GM12878 (cell line): ENCODE data around the gene DPM1. TPM values are rescaled to one million over a fixed set of nuclear protein-coding genes. Genes with fewer than 3 reads are reported as not detected.

Experiments
- ATAC-seq: fragments of 200-7000 bp; cut with Tn5 transposase; 3 replicates; pipeline ENCODE4 v1.9.1; 2020; ENCODE audit warnings: mild to moderate bottlenecking, moderate library complexity
- BruUV-seq: library from RNA; stranded (reverse); fragments of 400-500 nt; replicated peaks from 2 replicates; lab custom pipeline; 2021; lab: Mats Ljungman, UMichigan
- CTCF ChIA-PET: fragments of 300-600 bp; sonication (Branson Sonifier 250); formaldehyde crosslinking; extraction: SDS; loops from one replicate; lab custom pipeline; 2021; ENCODE audit warnings: inconsistent platforms; lab: Yijun Ruan, JAX
- POLR2A ChIA-PET: fragments of 350-600 bp; formaldehyde crosslinking; extraction: SDS; loops from one replicate; lab custom pipeline; 2021; ENCODE audit warnings: inconsistent platforms; lab: Charles Lee
- RAD21 ChIA-PET: fragments of 300-600 bp; sonication (Branson Sonifier 250); formaldehyde crosslinking; loops from one replicate; lab custom pipeline; 2023; ENCODE audit warnings: antibody characterized with exemption; ENCODE audit not compliant: unreplicated experiment; lab: Charles Lee
- SMC1A ChIA-PET: fragments of 300-600 bp; sonication (Branson Sonifier 250); formaldehyde crosslinking; loops from one replicate; lab custom pipeline; 2023; ENCODE audit not compliant: unreplicated experiment, uncharacterized antibody; lab: Charles Lee
- DNase-seq: peaks from one replicate; pipeline ENCODE4 v3.0.0-alpha.2; 2011; ENCODE audit warnings: low read depth, low spot score
- FAIRE-seq: peaks from 3 replicates; lab custom pipeline; 2011; peaks lifted over from hg19 to GRCh38; lab: Jason Lieb, UNC
- H2AFZ ChIP-seq: 2 replicates; pipeline ENCODE4 v1.6.0; 2011; ENCODE audit warnings: low read depth, low read length, control low read depth; ENCODE audit not compliant: control insufficient read depth
- H3K27ac ChIP-seq: 2 replicates; pipeline ENCODE4 v1.5.1; 2011; ENCODE audit warnings: control low read depth; ENCODE audit not compliant: control insufficient read depth, insufficient read depth
- H3K27me3 ChIP-seq, 2 experiments: replicated peaks in 1 of 2; 2 replicates each; pipeline versions ENCODE4 v1.6.0 to v1.6.1; 2011; ENCODE audit warnings: low read length in 1 of 2; ENCODE audit not compliant: control insufficient read depth in 2 of 2, insufficient read depth in 2 of 2
- H3K36me3 ChIP-seq, 2 experiments: 2 replicates each; pipeline ENCODE4 v1.5.1; 2011; ENCODE audit warnings: low read length in 1 of 2; ENCODE audit not compliant: control insufficient read depth in 2 of 2, insufficient read depth in 2 of 2
- H3K4me1 ChIP-seq: 2 replicates; pipeline ENCODE4 v1.6.1; 2011; ENCODE audit warnings: mild to moderate bottlenecking, low read length, moderate library complexity, mixed read lengths; ENCODE audit not compliant: control insufficient read depth, insufficient read depth
- H3K4me2 ChIP-seq: 2 replicates; pipeline ENCODE4 v1.6.0; 2011; ENCODE audit warnings: control low read depth; ENCODE audit not compliant: control insufficient read depth, insufficient read depth
- H3K4me3 ChIP-seq: fragments of 200-600 bp; sonication (generic); 2 replicates; pipeline ENCODE4 v1.5.1; 2016
- H3K79me2 ChIP-seq: 2 replicates; pipeline ENCODE4 v1.6.0; 2011; ENCODE audit warnings: low read length; ENCODE audit not compliant: control insufficient read depth, insufficient read depth
- H3K9ac ChIP-seq: 2 replicates; pipeline ENCODE4 v1.8.0; 2011; ENCODE audit warnings: low read length, control low read depth, mixed read lengths; ENCODE audit not compliant: control insufficient read depth, insufficient read depth
- H3K9me3 ChIP-seq: replicated peaks from 3 replicates; pipeline ENCODE4 v1.5.1; 2011; ENCODE audit warnings: mild to moderate bottlenecking, low read length; ENCODE audit not compliant: control insufficient read depth, insufficient read depth
- H4K20me1 ChIP-seq: 2 replicates; pipeline ENCODE4 v1.6.0; 2011; ENCODE audit not compliant: control insufficient read depth, insufficient read depth
- HDAC6 ChIP-seq: fragments of 200-600 bp; sonication (generic); IDR thresholded peaks from one replicate; pipeline ENCODE4 v1.8.0; 2017; ENCODE audit warnings: antibody characterized with exemption; ENCODE audit not compliant: unreplicated experiment
- JUNB ChIP-seq: IDR thresholded peaks from 2 replicates; pipeline ENCODE4 v1.6.1; 2016; ENCODE audit warnings: antibody characterized with exemption, mild to moderate bottlenecking
- KLF5 ChIP-seq: fragments of 450-650 bp; IDR thresholded peaks from 2 replicates; pipeline ENCODE4 v1.6.1; 2014; ENCODE audit warnings: mild to moderate bottlenecking; ENCODE audit not compliant: partially characterized antibody
- NBN ChIP-seq: fragments of 450-650 bp; IDR thresholded peaks from 2 replicates; pipeline ENCODE4 v1.6.1; 2016
- NFXL1 ChIP-seq: fragments of 450-650 bp; IDR thresholded peaks from 2 replicates; pipeline ENCODE4 v1.6.1; 2017; ENCODE audit warnings: antibody characterized with exemption, mild to moderate bottlenecking, borderline replicate concordance
- POLR2A ChIP-seq: IDR thresholded peaks from 2 replicates; pipeline ENCODE4 v1.6.1; 2011; ENCODE audit warnings: low read depth, mild to moderate bottlenecking, low read length
- STAT3 ChIP-seq: IDR thresholded peaks from 2 replicates; pipeline ENCODE4 v1.6.1; 2011; ENCODE audit warnings: low read depth, low read length, improper control_type of control experiment
- TCF3 ChIP-seq: IDR thresholded peaks from 2 replicates; pipeline ENCODE4 v1.6.1; 2012; ENCODE audit warnings: low read depth, mild to moderate bottlenecking, low read length, borderline replicate concordance; ENCODE audit not compliant: insufficient read depth
- ZNF24 ChIP-seq: fragments of 450-650 bp; IDR thresholded peaks from 2 replicates; pipeline ENCODE4 v1.6.1; 2017; ENCODE audit warnings: antibody characterized with exemption, mild to moderate bottlenecking
- WGBS: methylation state at CpG from one replicate; pipeline ENCODE4 v1.1.6; 2016; ENCODE audit warnings: low lambda C conversion rate; ENCODE audit not compliant: insufficient replicate concordance, insufficient coverage; ENCODE audit errors: missing lambda C conversion rate; 5-methylcytosine and 5-hydroxymethylcytosine counted together
- in situ Hi-C: fragments of 300-500 bp; cut with MboI; formaldehyde crosslinking; loops from 9 replicates; pipeline ENCODE4 v1.14.3; 2018; ENCODE audit warnings: mixed read lengths
- intact Hi-C: fragments of 100-400 bp; cut with micrococcal nuclease; formaldehyde crosslinking; loops from one replicate; pipeline ENCODE4 v1.14.2; 2022; ENCODE audit not compliant: unreplicated experiment
- polyA plus RNA-seq, 11 experiments: library from polyadenylated mRNA; depleted of rRNA in 4 of 11; unstranded in 6 of 11; stranded (reverse) in 5 of 11; fragments of >200 nt; fragmentation: Nextera tagmentation in 4 of 11; fragmentation: Illumina TruSeq in 1 of 11; extraction: Ambion mirVana in 4 of 11; extraction: Trizol in 1 of 11; gene quantifications; 1 replicate in 1 of 11; 2 replicates in 10 of 11; pipeline versions ENCODE4 v1.2.1 to v1.2.3, GENCODE V29; 2011 to 2016; ENCODE audit warnings: inconsistent platforms in 2 of 11, missing spikeins in 2 of 11, low read depth in 1 of 11
- total RNA-seq, 4 experiments: library from RNA; depleted of rRNA in 3 of 4; stranded (reverse); fragments of >200 nt in 3 of 4; fragmentation: Illumina TruSeq in 1 of 4; extraction: Trizol in 1 of 4; gene quantifications; 2 replicates each; pipeline versions ENCODE4 v1.2.1 to v1.2.3, GENCODE V29; 2013 to 2021
- TF ChIP-seq, protein P1 (sequence below): fragments of 450-650 bp; IDR thresholded peaks from 2 replicates; pipeline ENCODE4 v1.6.1; 2017; ENCODE audit warnings: borderline replicate concordance
- TF ChIP-seq, protein P2 (sequence below): fragments of 450-650 bp; IDR thresholded peaks from 2 replicates; pipeline ENCODE4 v1.6.1; 2017; ENCODE audit warnings: low read depth, mild to moderate bottlenecking, moderate library complexity
- TF ChIP-seq, protein P3 (sequence below): fragments of 450-650 bp; IDR thresholded peaks from 2 replicates; pipeline ENCODE4 v1.6.1; 2016; ENCODE audit warnings: mild to moderate bottlenecking
- TF ChIP-seq, protein P4 (sequence below): IDR thresholded peaks from 2 replicates; pipeline ENCODE4 v1.6.1; 2011; ENCODE audit warnings: borderline replicate concordance, low read depth, mild to moderate bottlenecking, moderate library complexity, low read length; ENCODE audit not compliant: insufficient read depth, poor library complexity, severe bottlenecking

Gene DPM1
- total and polyA plus RNA-seq, 10 of the 15 experiments (the other 5 are each of a cell fraction or from before 2014, with no cell fraction given): 53.3 to 167 (median 108) TPM

DNA sequence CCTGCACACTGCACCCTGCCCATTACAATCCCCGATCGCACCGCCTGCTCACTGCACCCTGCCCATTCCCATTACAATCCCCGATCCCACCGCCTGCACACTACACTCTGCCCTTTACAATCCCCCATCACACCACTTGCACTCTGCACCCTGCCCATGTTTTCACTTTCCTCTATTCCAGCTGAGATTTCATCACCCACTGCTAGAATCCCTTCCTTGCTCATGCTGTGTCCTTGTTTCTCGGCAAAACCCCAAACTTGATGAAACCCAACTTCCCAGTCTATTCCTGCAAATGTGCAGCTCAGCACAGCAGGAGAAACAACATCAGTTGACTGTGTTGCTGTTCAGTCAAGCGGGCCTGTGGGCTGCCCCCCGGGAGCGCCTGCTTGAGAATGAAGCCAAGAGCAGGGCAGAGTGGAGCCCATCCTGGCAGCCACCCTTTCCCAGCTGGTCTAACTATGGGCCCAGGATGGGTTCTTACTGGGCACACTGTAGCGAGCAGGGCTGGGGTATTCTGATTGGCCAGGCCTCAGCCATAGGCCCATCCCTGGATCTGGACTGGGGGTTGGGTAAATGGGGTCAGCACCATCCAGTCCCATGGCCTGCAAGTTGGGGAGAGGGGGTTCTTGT lies 17.5 kb upstream of the DPM1 start (continued):
- TF ChIP-seq, protein P1, sequence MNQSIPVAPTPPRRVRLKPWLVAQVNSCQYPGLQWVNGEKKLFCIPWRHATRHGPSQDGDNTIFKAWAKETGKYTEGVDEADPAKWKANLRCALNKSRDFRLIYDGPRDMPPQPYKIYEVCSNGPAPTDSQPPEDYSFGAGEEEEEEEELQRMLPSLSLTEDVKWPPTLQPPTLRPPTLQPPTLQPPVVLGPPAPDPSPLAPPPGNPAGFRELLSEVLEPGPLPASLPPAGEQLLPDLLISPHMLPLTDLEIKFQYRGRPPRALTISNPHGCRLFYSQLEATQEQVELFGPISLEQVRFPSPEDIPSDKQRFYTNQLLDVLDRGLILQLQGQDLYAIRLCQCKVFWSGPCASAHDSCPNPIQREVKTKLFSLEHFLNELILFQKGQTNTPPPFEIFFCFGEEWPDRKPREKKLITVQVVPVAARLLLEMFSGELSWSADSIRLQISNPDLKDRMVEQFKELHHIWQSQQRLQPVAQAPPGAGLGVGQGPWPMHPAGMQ: no peak
- TF ChIP-seq TCF3 (no peak), ZNF24 (no peak), KLF5 (no peak)
- TF ChIP-seq, protein P2, sequence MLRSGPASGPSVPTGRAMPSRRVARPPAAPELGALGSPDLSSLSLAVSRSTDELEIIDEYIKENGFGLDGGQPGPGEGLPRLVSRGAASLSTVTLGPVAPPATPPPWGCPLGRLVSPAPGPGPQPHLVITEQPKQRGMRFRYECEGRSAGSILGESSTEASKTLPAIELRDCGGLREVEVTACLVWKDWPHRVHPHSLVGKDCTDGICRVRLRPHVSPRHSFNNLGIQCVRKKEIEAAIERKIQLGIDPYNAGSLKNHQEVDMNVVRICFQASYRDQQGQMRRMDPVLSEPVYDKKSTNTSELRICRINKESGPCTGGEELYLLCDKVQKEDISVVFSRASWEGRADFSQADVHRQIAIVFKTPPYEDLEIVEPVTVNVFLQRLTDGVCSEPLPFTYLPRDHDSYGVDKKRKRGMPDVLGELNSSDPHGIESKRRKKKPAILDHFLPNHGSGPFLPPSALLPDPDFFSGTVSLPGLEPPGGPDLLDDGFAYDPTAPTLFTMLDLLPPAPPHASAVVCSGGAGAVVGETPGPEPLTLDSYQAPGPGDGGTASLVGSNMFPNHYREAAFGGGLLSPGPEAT: no peak
- TF ChIP-seq, all 136 proteins: peak for 0

DNA sequence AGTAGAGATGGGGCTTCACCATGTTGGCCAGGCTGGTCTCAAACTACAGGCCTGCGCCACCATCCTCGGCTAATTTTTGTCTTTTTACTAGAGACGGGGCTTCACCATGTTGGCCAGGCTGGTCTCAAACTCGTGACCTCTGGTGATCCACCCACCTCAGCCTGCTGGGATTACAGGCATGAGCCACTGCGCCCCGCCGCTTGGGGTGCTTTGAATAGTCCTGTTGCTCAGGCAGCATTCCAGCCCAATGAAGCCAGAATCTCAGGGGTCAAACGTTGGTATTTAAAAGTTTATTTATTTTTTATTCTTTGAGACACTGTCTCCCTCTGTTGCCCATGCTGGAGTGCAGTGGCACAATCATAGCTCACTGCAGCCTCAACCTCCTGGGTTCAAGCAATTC lies 11.6 kb upstream of the DPM1 start:
- no peaks in the 10 kb centered on the region; a peak in 2 of 4 replicates for H3K27me3 ChIP-seq
- no TSS peak for BruUV-seq
- WGBS: 44% methylated on average over 8 of the region's 8 CpGs
- DNase-seq: no peak
- no peaks in the 10 kb centered on the region for H3K4me1 ChIP-seq
- H3K27ac ChIP-seq: no peak overlapping the region
- RAD21 ChIA-PET: no interaction called here
- H3K36me3 ChIP-seq: no peaks in the 10 kb centered on the region
- H3K79me2 ChIP-seq: no peaks in the 10 kb centered on the region
- no peak overlapping the region for H3K4me3 ChIP-seq
- H4K20me1 ChIP-seq: no peaks in the 10 kb centered on the region
- no peak overlapping the region for H3K4me2 ChIP-seq
- in situ Hi-C loops: no loop called here
- no peaks in the 10 kb centered on the region for H3K9me3 ChIP-seq
- ATAC-seq: no peak
- POLR2A ChIA-PET: no interaction called here
- SMC1A ChIA-PET: interaction anchor here (0.6 kb wide), 1 partner anchor 55 kb away, joined by 3 read pairs; no protein-coding TSS in a partner anchor
- no peak overlapping the region for H3K9ac ChIP-seq
- H2AFZ ChIP-seq: no peak overlapping the region
- CTCF ChIA-PET: interaction anchor here (3.5 kb wide), 1 partner anchor 12 kb away, joined by 14 read pairs; no protein-coding TSS in a partner anchor
- intact Hi-C loops: no loop called here
- no peak for FAIRE-seq
- TF ChIP-seq HDAC6: no peak
- TF ChIP-seq, protein P3, sequence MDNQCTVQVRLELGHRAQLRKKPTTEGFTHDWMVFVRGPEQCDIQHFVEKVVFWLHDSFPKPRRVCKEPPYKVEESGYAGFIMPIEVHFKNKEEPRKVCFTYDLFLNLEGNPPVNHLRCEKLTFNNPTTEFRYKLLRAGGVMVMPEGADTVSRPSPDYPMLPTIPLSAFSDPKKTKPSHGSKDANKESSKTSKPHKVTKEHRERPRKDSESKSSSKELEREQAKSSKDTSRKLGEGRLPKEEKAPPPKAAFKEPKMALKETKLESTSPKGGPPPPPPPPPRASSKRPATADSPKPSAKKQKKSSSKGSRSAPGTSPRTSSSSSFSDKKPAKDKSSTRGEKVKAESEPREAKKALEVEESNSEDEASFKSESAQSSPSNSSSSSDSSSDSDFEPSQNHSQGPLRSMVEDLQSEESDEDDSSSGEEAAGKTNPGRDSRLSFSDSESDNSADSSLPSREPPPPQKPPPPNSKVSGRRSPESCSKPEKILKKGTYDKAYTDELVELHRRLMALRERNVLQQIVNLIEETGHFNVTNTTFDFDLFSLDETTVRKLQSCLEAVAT: no peak
- no peak for TF ChIP-seq JUNB
- no peak for TF ChIP-seq POLR2A
- TF ChIP-seq, protein P4, sequence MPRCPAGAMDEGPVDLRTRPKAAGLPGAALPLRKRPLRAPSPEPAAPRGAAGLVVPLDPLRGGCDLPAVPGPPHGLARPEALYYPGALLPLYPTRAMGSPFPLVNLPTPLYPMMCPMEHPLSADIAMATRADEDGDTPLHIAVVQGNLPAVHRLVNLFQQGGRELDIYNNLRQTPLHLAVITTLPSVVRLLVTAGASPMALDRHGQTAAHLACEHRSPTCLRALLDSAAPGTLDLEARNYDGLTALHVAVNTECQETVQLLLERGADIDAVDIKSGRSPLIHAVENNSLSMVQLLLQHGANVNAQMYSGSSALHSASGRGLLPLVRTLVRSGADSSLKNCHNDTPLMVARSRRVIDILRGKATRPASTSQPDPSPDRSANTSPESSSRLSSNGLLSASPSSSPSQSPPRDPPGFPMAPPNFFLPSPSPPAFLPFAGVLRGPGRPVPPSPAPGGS: no peak
- no peak for TF ChIP-seq STAT3
- no peak for TF ChIP-seq NFXL1
- TF ChIP-seq NBN: no peak
